Spleen (tissue), 11 donors: ENCODE results near the gene OXER1. TPM values are rescaled to one million over a fixed set of nuclear protein-coding genes. Genes with fewer than 3 reads are reported as not detected.

ENCODE experiments used
- DNase-seq: peaks from one replicate; pipeline ENCODE4 v3.0.0-alpha.2; 2020
- H3K27ac ChIP-seq, 8 donors: fragments of 200-600 bp; sonication (generic) in 7 of 8; 1 replicate in 4 of 8; 2 replicates in 4 of 8; pipeline versions ENCODE4 v1.5.0 to v1.8.0; 2016 to 2021; ENCODE audit warnings: inconsistent platforms in 4 of 8, mild to moderate bottlenecking in 4 of 8, moderate library complexity in 1 of 8
- H3K27me3 ChIP-seq, 7 donors: fragments of 200-600 bp; sonication (generic) in 6 of 7; replicated peaks in 1 of 7; 1 replicate in 4 of 7; 2 replicates in 3 of 7; pipeline versions ENCODE4 v1.5.0 to v1.8.0; 2016 to 2021; ENCODE audit warnings: inconsistent platforms in 3 of 7, mild to moderate bottlenecking in 1 of 7
- H3K36me3 ChIP-seq, 6 donors: fragments of 200-600 bp; sonication (generic) in 5 of 6; 1 replicate in 4 of 6; 2 replicates in 2 of 6; pipeline versions ENCODE4 v1.5.0 to v1.8.0; 2016 to 2021; ENCODE audit warnings: inconsistent platforms in 2 of 6
- H3K4me1 ChIP-seq, 6 donors: fragments of 200-600 bp; sonication (generic) in 5 of 6; 1 replicate in 3 of 6; 2 replicates in 3 of 6; pipeline versions ENCODE4 v1.5.0 to v1.8.0; 2016 to 2021; ENCODE audit warnings: inconsistent platforms in 3 of 6
- H3K4me3 ChIP-seq, 8 donors: fragments of 200-600 bp; sonication (generic) in 7 of 8; 1 replicate in 4 of 8; 2 replicates in 4 of 8; pipeline versions ENCODE4 v1.5.0 to v1.8.0; 2016 to 2021; ENCODE audit warnings: inconsistent platforms in 4 of 8, mild to moderate bottlenecking in 4 of 8, moderate library complexity in 2 of 8
- H3K9me3 ChIP-seq, 8 donors: fragments of 200-600 bp; sonication (generic) in 7 of 8; 1 replicate in 4 of 8; 2 replicates in 4 of 8; pipeline versions ENCODE4 v1.5.0 to v1.8.0; 2016 to 2021; ENCODE audit warnings: inconsistent platforms in 4 of 8
- POLR2A ChIP-seq, 3 donors: fragments of 450-650 bp; IDR thresholded peaks; one replicate each; pipeline ENCODE4 v1.5.1; 2017; ENCODE audit warnings: antibody characterized with exemption in 3 of 3, mild to moderate bottlenecking in 1 of 3
- POLR2AphosphoS5 ChIP-seq, 3 donors: sonication (generic); formaldehyde crosslinking; IDR thresholded peaks; one replicate each; pipeline ENCODE4 v1.5.1; 2017; ENCODE audit warnings: antibody characterized with exemption in 3 of 3
- WGBS, 5 donors: extraction: QIAGEN DNeasy Blood & Tissue Kit in 3 of 5; methylation state at CpG; one replicate each; pipeline versions ENCODE4 v1.1.5 to v1.1.7; 2013 to 2018; 5-methylcytosine and 5-hydroxymethylcytosine counted together
- intact Hi-C: fragments of 100-400 bp; cut with DNase I; formaldehyde crosslinking; loops from one replicate; pipeline ENCODE4 v1.15.0; 2023; ENCODE audit warnings: low total_unique reads
- polyA plus RNA-seq, 3 donors: library from polyadenylated mRNA; stranded (reverse); fragments of 200-250 nt; gene quantifications; one replicate each; pipeline ENCODE4 v1.2.1, GENCODE V29; 2013
- total RNA-seq, 7 donors: library from RNA; depleted of rRNA in 3 of 7; stranded (reverse); fragments of >200 nt in 3 of 7; fragmentation: NEBNext Ultra II Directional in 4 of 7; extraction: Animal tissue kit (Norgen Biotek cat#: 25700) in 4 of 7; gene quantifications; one replicate each; pipeline versions ENCODE4 v1.1.0 to v1.2.1, GENCODE V29; 2016 to 2021
- TF ChIP-seq, protein P1 (sequence below), 11 experiments: fragments of 200-600 bp in 7 of 11; fragments of 450-650 bp in 4 of 11; sonication (generic) in 4 of 11; IDR thresholded peaks in 8 of 11; conservative IDR thresholded peaks in 3 of 11; 1 replicate in 7 of 11; 2 replicates in 4 of 11; pipeline versions ENCODE4 v1.4.0 to v1.8.0; 2016 to 2021; ENCODE audit warnings: antibody characterized with exemption in 11 of 11, inconsistent platforms in 4 of 11, mild to moderate bottlenecking in 1 of 11
- donor health status: healthy with polysubstance abuse.
- donor health status: DM: no; HTN: no; CAD: no; lungs with moderate emphysema.
- donor health status: DM: no; HTN: no; CAD: no.
- donor health status: Bipolar disorder and iron deficiency.
- donor health status: healthy.
- donor health status: DM: no; HTN: no; CAD: no.
- donor health status: DM: yes; HTN: yes; CAD: no.

The OXER1 gene
- total and polyA plus RNA-seq, 10 donors: 1.3 to 6.3 (median 3.3) TPM

DNA sequence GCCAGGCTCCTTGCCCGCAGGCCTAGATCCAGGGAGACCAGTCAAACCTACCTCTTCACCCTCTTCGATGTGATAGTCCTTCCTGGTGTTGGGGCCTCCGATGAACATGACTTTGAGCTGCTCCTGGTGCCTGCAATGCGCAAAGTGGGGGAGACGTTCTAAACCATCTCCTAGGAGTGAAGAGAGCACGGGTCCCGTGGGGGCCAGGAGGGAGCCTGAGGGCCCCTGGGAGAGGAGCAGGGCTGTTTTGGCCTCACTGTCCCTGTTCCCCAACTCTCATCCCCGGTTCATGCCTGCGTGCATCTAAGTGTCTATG lies 24.5 kb upstream of the OXER1 start:
- intact Hi-C loops: no loop called here
- Histone ChIP-seq H3K4me1 (peaks cover 0 to 22% (median 12%) of the 10 kb centered on the region in 6 donors), H3K4me3 (no peak overlapping the region), H3K36me3 (peaks cover 0 to 11% (median 0%) of the 10 kb centered on the region in 6 donors), H3K9me3 (no peaks in the 10 kb centered on the region), H3K27me3 (peaks cover 0 to 17% (median 7%) of the 10 kb centered on the region in 7 donors), H3K27ac (no peak overlapping the region)
- DNase-seq: no peak
- 73 to 86% (median 75%) methylated on average over 4 to 9 of the region's 9 CpGs for WGBS, 5 donors
- TF ChIP-seq POLR2AphosphoS5 (IDR thresholded peaks at IDR 0.05) (no peak), POLR2A (IDR thresholded peaks at IDR 0.05) (no peak)
- TF ChIP-seq, protein P1, sequence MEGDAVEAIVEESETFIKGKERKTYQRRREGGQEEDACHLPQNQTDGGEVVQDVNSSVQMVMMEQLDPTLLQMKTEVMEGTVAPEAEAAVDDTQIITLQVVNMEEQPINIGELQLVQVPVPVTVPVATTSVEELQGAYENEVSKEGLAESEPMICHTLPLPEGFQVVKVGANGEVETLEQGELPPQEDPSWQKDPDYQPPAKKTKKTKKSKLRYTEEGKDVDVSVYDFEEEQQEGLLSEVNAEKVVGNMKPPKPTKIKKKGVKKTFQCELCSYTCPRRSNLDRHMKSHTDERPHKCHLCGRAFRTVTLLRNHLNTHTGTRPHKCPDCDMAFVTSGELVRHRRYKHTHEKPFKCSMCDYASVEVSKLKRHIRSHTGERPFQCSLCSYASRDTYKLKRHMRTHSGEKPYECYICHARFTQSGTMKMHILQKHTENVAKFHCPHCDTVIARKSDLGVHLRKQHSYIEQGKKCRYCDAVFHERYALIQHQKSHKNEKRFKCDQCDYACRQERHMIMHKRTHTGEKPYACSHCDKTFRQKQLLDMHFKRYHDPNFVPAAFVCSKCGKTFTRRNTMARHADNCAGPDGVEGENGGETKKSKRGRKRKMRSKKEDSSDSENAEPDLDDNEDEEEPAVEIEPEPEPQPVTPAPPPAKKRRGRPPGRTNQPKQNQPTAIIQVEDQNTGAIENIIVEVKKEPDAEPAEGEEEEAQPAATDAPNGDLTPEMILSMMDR (IDR thresholded peaks at IDR 0.05 in 8 of 11, conservative IDR thresholded peaks at IDR 0.05 in 3 of 11): no peak

DNA sequence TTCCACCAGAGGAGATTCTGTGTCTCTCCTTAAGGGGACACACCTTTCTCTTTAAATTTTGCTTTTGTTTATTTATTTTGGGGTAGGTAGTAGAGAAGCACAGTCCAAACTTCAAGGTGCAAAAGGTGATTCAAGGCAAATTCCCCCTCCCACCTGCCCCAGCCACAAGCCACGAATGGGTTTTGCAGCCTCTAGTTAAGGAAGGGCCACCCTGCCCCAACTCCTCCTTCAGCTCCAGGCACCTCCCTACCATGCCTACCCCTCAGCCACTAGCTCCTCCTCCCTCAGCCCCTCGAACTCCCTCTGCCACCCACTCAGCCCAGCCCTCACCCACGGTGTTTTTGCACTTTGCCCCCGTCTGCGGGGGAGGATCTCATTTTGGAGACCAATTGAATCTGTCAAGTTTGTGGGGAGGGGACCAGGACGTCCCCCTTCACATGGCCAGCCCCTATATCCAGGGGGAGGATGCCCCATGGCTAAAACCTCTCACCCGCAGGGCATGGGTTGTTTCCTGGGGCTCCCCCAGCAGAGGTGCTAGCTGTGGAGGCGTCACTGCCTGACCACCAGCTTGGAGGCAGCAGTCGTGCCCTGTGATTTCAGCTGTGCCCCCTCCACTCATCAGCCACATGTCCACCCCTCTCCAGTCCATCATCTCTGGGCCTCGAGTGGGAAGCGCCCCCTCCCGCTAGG lies 24.0 kb upstream of the OXER1 start:
- H3K4me3 ChIP-seq: no peak overlapping the region
- WGBS, 5 donors: 56 to 80% (median 75%) methylated on average over 10 to 12 of the region's 12 CpGs
- peaks cover 0 to 17% (median 8%) of the 10 kb centered on the region in 6 donors for H3K4me1 ChIP-seq
- peaks cover 0 to 14% (median 0%) of the 10 kb centered on the region in 6 donors for H3K36me3 ChIP-seq
- TF ChIP-seq POLR2A (IDR thresholded peaks at IDR 0.05) (no peak), POLR2AphosphoS5 (IDR thresholded peaks at IDR 0.05) (no peak)
- TF ChIP-seq, protein P1 (IDR thresholded peaks at IDR 0.05 in 8 of 11, conservative IDR thresholded peaks at IDR 0.05 in 3 of 11): no peak
- intact Hi-C loops: no loop called here
- no peak for DNase-seq
- peaks cover 0 to 12% (median 6%) of the 10 kb centered on the region in 7 donors for H3K27me3 ChIP-seq
- H3K9me3 ChIP-seq: no peaks in the 10 kb centered on the region
- no peak overlapping the region for H3K27ac ChIP-seq

GRCh38 chr2:42787424-42787787 lies 23.5 kb upstream of the OXER1 start:
- TF ChIP-seq, protein P1 (IDR thresholded peaks at IDR 0.05 in 8 of 11, conservative IDR thresholded peaks at IDR 0.05 in 3 of 11): no peak
- no peak for TF ChIP-seq POLR2AphosphoS5 (IDR thresholded peaks at IDR 0.05)
- no peak for TF ChIP-seq POLR2A (IDR thresholded peaks at IDR 0.05)
- no peak overlapping the region for H3K4me3 ChIP-seq
- H3K36me3 ChIP-seq: peaks cover 0 to 18% (median 0%) of the 10 kb centered on the region in 6 donors
- 84 to 95% (median 90%) methylated on average over 3 of the region's 3 CpGs for WGBS, 5 donors
- no peaks in the 10 kb centered on the region for H3K9me3 ChIP-seq
- H3K4me1 ChIP-seq: peaks cover 0 to 12% (median 8%) of the 10 kb centered on the region in 6 donors
- DNase-seq: no peak
- peaks cover 0 to 7% (median under 1%) of the 10 kb centered on the region in 7 donors for H3K27me3 ChIP-seq
- no peak overlapping the region for H3K27ac ChIP-seq
- intact Hi-C loops: no loop called here

DNA sequence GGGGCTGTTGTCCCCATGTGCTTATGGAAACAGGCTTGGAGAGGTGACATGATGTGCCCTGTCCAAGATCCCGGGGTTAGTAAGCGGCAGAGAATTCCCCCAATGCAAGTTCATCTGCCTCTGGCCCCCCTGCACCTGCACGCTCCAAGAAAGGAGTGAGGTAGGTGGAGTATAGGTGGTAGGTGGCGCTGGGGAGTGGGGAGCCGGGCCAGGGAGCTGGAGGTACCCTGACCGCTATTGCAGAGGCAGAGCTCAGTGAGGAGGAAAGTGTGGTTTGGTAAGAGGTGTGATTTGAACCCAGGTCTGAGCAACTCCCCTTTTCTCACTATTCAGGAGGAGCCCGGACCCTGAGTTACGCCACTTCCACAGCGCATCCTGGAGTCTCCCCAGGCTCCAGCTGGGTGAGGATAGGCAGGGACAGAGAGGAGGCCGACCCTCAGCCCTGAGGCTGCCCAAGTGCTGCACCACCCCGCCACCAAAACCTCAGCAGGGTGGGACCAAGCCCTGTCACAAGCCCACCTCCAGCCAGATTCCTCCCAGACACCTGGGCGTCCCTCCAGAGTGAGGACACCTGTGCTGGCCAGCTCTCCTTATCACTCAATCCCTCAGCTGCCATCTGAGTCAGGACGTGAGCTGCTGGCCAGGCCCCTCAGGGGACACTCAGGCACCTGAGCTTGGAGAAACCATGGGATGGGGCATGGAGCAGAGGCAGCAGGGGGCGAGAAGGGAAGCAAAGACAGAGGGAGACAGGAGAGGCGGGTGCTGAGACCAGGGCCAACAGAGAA lies 22.8 kb upstream of the OXER1 start:
- TF ChIP-seq, protein P1 (IDR thresholded peaks at IDR 0.05 in 8 of 11, conservative IDR thresholded peaks at IDR 0.05 in 3 of 11): no peak
- TF ChIP-seq POLR2A (IDR thresholded peaks at IDR 0.05): no peak
- no peak for TF ChIP-seq POLR2AphosphoS5 (IDR thresholded peaks at IDR 0.05)
- Histone ChIP-seq H3K27ac (no peak overlapping the region), H3K36me3 (peaks cover 0 to 18% (median 0%) of the 10 kb centered on the region in 6 donors), H3K9me3 (no peaks in the 10 kb centered on the region), H3K4me1 (peaks cover 0 to 6% (median 4%) of the 10 kb centered on the region in 6 donors), H3K27me3 (peaks cover 0 to under 1% (median 0%) of the 10 kb centered on the region in 7 donors), H3K4me3 (no peak overlapping the region)
- DNase-seq: no peak
- WGBS, 5 donors: 81 to 93% (median 85%) methylated on average over 15 of the region's 15 CpGs
- intact Hi-C loops: no loop called here
